Measurements from ENCODE around the gene CYP46A1. TPM values are rescaled to one million over a fixed set of nuclear protein-coding genes. Genes with fewer than 3 reads are reported as not detected.
"Not testable (repeated sequence)": the region's sequence is repeated elsewhere in the genome, so short reads cannot be mapped to it uniquely, and the experiment has no call there.

CYP46A1 gene
- 1 to 10 TPM in 1 of 4 donors, under 1 TPM in 3; 0.94 to 2.4 (median 0.95) TPM for total RNA-seq

DNA sequence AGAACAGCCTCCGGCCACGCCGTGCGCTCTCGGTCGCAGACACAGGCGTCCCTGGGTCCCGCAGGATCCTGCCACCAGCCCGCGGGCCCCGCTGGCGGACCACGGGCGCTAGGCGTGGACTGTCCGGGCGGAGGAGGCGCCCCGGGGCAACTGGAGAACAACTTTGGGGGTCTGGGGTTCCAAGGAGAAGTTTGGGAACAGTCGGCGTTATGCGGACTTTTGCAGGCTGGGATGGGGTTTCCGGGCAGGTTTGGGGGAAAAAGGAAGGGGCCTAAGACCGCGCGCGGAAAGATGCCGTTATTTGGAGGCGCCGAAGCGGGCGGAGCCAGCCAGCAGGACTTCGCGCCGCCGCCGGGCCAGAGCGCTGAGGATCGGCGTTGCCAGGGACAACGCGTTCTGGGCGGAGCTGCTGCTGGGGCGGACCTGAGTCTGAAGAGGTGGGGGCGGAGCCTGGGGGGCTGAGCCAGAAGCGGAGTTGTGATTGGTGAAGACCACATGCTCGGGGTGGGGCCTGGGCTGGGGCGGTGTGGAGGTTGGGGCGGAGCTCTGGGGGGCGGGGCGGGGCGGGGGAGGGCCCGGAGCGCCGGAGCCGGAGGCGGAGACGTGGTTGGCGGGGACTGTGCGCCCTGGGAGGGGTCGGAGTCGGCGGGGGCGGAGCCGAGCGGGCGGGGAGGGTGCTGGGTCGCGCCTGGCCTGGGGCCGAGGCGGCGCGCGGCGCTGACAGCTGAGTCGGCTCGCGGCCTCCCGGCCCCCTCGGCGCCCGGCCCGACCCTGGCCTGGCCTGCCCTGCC lies at the start of gene CYP46A1:
Gene CYP46A1, plus strand, starts transcription at position 680 of the 791 bp plus-strand sequence. CDS start 120 bp downstream, outside the sequence.
- TF ChIP-seq, protein P1, sequence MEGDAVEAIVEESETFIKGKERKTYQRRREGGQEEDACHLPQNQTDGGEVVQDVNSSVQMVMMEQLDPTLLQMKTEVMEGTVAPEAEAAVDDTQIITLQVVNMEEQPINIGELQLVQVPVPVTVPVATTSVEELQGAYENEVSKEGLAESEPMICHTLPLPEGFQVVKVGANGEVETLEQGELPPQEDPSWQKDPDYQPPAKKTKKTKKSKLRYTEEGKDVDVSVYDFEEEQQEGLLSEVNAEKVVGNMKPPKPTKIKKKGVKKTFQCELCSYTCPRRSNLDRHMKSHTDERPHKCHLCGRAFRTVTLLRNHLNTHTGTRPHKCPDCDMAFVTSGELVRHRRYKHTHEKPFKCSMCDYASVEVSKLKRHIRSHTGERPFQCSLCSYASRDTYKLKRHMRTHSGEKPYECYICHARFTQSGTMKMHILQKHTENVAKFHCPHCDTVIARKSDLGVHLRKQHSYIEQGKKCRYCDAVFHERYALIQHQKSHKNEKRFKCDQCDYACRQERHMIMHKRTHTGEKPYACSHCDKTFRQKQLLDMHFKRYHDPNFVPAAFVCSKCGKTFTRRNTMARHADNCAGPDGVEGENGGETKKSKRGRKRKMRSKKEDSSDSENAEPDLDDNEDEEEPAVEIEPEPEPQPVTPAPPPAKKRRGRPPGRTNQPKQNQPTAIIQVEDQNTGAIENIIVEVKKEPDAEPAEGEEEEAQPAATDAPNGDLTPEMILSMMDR (IDR thresholded peaks at IDR 0.05): no peak
- peak; percentile 95 for ATAC-seq (ENCODE audit: low FRiP score)
- peak; percentile 99 for DNase-seq (ENCODE audit: low spot score)

DNA sequence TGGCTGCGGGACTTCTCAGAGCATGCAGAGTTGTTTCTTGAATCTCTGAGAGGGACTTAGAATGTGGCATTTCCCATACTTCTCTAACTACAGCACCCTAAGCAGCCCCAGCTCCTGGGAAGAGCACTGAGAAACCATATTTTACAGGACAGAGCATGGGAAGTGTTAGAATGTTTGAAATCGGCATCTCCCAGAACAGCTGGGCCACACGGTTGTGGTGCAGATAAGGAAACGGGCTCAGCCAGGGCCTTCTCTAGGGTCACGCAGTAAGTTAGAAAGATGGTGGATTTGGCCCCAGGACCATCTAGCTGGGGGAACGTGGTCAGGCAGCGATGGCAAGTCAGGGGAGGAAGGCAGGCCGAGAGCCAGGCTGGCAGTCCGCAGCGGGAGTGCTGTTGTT lies 49.7 kb upstream of the CYP46A1 start:
- no peak for DNase-seq (ENCODE audit: low spot score)
- ATAC-seq (ENCODE audit: low FRiP score): no peak
- TF ChIP-seq, protein P1 (IDR thresholded peaks at IDR 0.05): no peak

DNA sequence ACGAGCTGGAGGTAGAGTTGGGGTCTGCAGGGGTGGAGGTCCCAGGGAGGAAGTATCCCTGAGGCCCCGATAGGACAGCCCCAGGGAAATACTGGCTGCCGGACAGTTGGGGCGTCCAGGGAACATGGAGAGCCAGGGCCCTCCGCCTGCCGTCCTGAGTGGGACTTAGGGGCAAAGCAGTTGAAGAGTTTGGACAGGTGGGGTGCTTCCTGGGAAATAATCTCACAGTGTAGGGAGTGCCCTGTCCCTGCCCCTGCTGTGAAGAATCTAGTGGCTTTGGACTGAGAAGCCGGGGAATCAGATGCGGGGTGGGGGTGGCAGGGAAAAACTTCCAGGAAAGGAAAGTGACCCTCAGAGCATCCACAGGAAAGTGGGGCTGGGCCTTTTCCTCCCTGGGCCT lies 49.0 kb upstream of the CYP46A1 start:
- ATAC-seq (ENCODE audit: low FRiP score) (no peak), DNase-seq (ENCODE audit: low spot score) (no peak)
- TF ChIP-seq, protein P1 (IDR thresholded peaks at IDR 0.05): no peak

DNA sequence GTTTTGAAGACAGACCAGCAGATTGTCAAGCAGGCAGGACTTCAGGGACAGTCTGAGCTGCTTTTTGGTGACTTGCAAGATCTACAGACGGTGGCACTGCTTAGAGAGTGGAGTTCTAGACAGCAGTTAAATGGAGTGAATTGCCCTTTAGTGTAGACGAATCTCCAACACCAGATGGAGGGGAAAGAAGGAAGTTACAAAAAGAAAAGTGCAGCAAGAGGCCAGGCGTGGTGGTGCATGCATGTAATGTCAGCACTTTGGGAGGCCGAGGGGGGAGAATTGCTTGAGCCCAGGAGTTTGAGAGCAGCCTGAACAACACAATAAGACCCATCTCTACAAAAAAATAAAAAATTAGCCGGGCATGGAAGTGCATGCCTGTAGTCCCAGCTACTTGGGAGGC lies 47.6 kb upstream of the CYP46A1 start:
- no peak for ATAC-seq (ENCODE audit: low FRiP score)
- DNase-seq (ENCODE audit: low spot score): no peak
- TF ChIP-seq, protein P1 (IDR thresholded peaks at IDR 0.05): no peak

DNA sequence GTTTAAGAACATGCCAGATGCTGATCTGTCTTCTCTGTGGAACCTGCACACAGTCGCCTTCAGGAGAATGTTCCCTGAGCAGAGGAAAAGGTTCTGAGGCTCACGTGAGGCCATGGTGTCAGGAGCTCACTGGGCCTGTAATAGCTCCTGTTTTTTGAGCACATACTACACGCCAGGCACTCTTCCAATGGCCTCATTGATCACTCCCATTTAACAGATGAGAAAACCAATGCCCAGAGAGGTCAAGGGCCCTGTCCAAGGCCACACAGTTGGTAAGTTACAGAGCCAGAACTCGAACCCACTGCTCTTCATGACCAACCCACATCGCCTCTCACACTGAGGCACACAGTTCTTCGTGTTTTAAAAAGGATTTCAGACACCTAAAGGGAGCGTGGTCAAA lies 46.5 kb upstream of the CYP46A1 start:
- ATAC-seq (ENCODE audit: low FRiP score) (peak; percentile 28), DNase-seq (ENCODE audit: low spot score) (no peak)
- TF ChIP-seq, protein P1 (IDR thresholded peaks at IDR 0.05): no peak

DNA sequence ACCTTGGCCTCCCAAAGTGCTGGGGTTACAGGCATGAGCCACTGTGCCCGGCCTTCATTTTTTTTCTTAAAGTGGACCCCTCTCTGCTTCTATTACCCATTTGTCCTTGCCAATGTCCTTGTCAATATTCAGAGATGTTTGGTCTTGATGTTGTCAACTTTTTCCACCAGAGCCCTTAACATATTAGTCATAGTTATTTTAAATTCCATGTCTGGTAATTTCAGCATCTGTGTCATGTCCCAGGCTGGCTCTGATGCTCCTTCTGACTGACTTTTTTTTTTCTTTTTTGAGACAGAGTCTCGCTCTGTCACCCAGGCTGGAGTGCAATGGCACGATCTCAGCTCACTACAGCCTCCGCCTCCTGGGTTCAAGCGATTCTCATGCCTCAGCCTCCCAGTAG lies 41.3 kb upstream of the CYP46A1 start:
- not testable (repeated sequence) for ATAC-seq (ENCODE audit: low FRiP score); DNase-seq (ENCODE audit: low spot score)

DNA sequence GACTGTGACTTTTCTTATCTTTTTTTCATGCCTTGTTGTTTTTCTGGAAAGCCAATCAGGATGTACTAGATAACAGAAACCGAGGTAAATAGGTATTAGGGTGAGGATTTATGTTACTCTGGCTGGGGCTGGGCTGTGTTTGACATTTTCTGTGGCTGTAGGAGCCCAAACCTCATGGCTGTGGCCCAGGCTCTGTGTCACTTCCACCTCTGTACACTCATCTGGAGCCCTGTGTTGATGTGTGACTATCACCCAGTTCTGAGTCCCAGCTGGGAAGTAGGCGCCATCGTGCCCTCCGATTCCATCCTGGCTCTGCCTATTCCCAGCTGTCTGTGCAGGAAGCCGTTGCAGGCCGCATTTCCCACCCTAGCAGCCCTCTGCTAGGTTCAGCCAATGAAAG lies 40.8 kb upstream of the CYP46A1 start:
- no peak for DNase-seq (ENCODE audit: low spot score)
- TF ChIP-seq, protein P1 (IDR thresholded peaks at IDR 0.05): no peak
- no peak for ATAC-seq (ENCODE audit: low FRiP score)

All from omental fat pad (tissue), 4 donors.